ENCODE results near the gene ENDOV. TPM values are rescaled to one million over a fixed set of nuclear protein-coding genes. Genes with fewer than 3 reads are reported as not detected.

ENDOV gene
- total and polyA plus RNA-seq, 2 of the 13 experiments (the other 11 are each of a cell fraction or from before 2014, with no cell fraction given), result 15.1 to 17.1 TPM

- FAIRE-seq (no peak), ATAC-seq (no peak), DNase-seq (ENCODE audit: low spot score) (no peak)
- Histone ChIP-seq H3K27me3 (ENCODE audit: control insufficient read depth in 1 of 2, insufficient read depth in 2 of 2, low read length in 2 of 2) (no peaks in the 10 kb centered on the region), H3K27ac (ENCODE audit: extremely low read length, insufficient read depth, low read length) (no peak overlapping the region), H2AFZ (ENCODE audit: low read length) (no peak overlapping the region), H3K4me3 (replicated peaks in 1 of 3; ENCODE audit: insufficient read depth in 1 of 3, low read depth in 2 of 3, low read length in 3 of 3) (no peak overlapping the region), H3K9me3 (ENCODE audit: low read length) (no peaks in the 10 kb centered on the region), H3K79me2 (ENCODE audit: insufficient read depth, low read length) (no peaks in the 10 kb centered on the region), H3K4me1 (ENCODE audit: insufficient read depth, low read length) (no peaks in the 10 kb centered on the region), H3K9ac (ENCODE audit: insufficient read depth, low read depth, low read length) (no peak overlapping the region), H3K4me2 (ENCODE audit: low read depth, low read length) (no peak overlapping the region), H3K36me3 (replicated peaks in 1 of 2; ENCODE audit: control insufficient read depth in 1 of 2, insufficient read depth in 2 of 2, low read length in 2 of 2) (peaks cover 17 to 30% of the 10 kb centered on the region in 2 experiments; a peak in 4 of 5 replicates), H4K20me1 (ENCODE audit: insufficient read depth, low read length) (no peaks in the 10 kb centered on the region)
- POLR2A ChIA-PET, result no interaction called here
- no TSS peak for BruUV-seq (replicated peaks)
- intact Hi-C loops (cut with micrococcal nuclease; ENCODE audit: unreplicated experiment) (no loop called here), in situ Hi-C loops (cut with HindIII; ENCODE audit: extremely low pct_ligation_motif_present, low pct_unique_long_range_greater_than_20kb) (no loop called here)
- no peak for TF ChIP-seq MATR3 (CRISPR knock-in tag; IDR thresholded peaks at IDR 0.05)
- no peak for TF ChIP-seq TEF (CRISPR knock-in tag; IDR thresholded peaks at IDR 0.05)
- TF ChIP-seq NBN (conservative IDR thresholded peaks at IDR 0.05), result no peak
- no peak for TF ChIP-seq ZNF552 (CRISPR knock-in tag; IDR thresholded peaks at IDR 0.05; ENCODE audit: borderline replicate concordance)
- TF ChIP-seq ZFP36L1 (CRISPR knock-in tag; IDR thresholded peaks at IDR 0.05), result no peak
- TF ChIP-seq ZNF207 (IDR thresholded peaks at IDR 0.05; ENCODE audit: borderline replicate concordance), result no peak
- TF ChIP-seq NR2F2 (IDR thresholded peaks at IDR 0.05; ENCODE audit: borderline replicate concordance, low read depth), result no peak
- TF ChIP-seq ZBTB43 (CRISPR knock-in tag; conservative IDR thresholded peaks at IDR 0.05), result no peak
- no peak for TF ChIP-seq KAT7 (CRISPR knock-in tag; IDR thresholded peaks at IDR 0.05; ENCODE audit: borderline replicate concordance)
- no peak for TF ChIP-seq CREBL2 (CRISPR knock-in tag; IDR thresholded peaks at IDR 0.05; ENCODE audit: borderline replicate concordance)
- TF ChIP-seq NFIB (CRISPR knock-in tag; IDR thresholded peaks at IDR 0.05; ENCODE audit: borderline replicate concordance), result no peak
- TF ChIP-seq ZNF33B (CRISPR knock-in tag; IDR thresholded peaks at IDR 0.05), result no peak
- no peak for TF ChIP-seq ZBTB3 (CRISPR knock-in tag; IDR thresholded peaks at IDR 0.05; ENCODE audit: borderline replicate concordance, low read depth)
- TF ChIP-seq ZNF83 (CRISPR knock-in tag; IDR thresholded peaks at IDR 0.05; ENCODE audit: borderline replicate concordance), result no peak
- no peak for TF ChIP-seq TFDP2 (CRISPR knock-in tag; IDR thresholded peaks at IDR 0.05)
- no peak for TF ChIP-seq ATM (IDR thresholded peaks at IDR 0.05; ENCODE audit: borderline replicate concordance)
- no peak for TF ChIP-seq ZNF781 (CRISPR knock-in tag; IDR thresholded peaks at IDR 0.05; ENCODE audit: borderline replicate concordance, not compliant biosample characterization)
- no peak for TF ChIP-seq RBM39 (IDR thresholded peaks at IDR 0.05; ENCODE audit: low read depth, low read length, poor library complexity, severe bottlenecking)
- TF ChIP-seq NPAS2 (CRISPR knock-in tag; IDR thresholded peaks at IDR 0.05; ENCODE audit: borderline replicate concordance), result no peak
- 92% methylated on average over 4 of the region's 4 CpGs for WGBS (ENCODE audit: low lambda C conversion rate)
- CTCF ChIA-PET (ENCODE audit: low intra/inter-chr PET ratio, low total read pairs), result no interaction called here
These were observed 21.0 kb upstream of the ENDOV start for GRCh38 chr17:80393961-80394360.
